H1 (cell line): ENCODE measurements around the gene LDLRAD3. TPM values are rescaled to one million over a fixed set of nuclear protein-coding genes. Genes with fewer than 3 reads are reported as not detected.

ENCODE experiments used
- POLR2AphosphoS5 ChIP-seq: IDR thresholded peaks from 2 replicates; pipeline ENCODE4 v1.6.1; 2011; ENCODE audit warnings: low read depth, low read length
- TAF7 ChIP-seq: optimal IDR thresholded peaks from 2 replicates; pipeline ENCODE3; 2011; ENCODE audit warnings: low read depth, mild to moderate bottlenecking, inconsistent platforms, low read length, moderate library complexity, borderline replicate concordance
- polyA plus RNA-seq, 7 experiments: library from polyadenylated mRNA; depleted of rRNA in 3 of 7; stranded (reverse) in 5 of 7; unstranded in 2 of 7; fragments of >200 nt in 5 of 7; fragments of 200-250 nt in 2 of 7; gene quantifications; 1 replicate in 5 of 7; 2 replicates in 1 of 7; 4 replicates in 1 of 7; pipeline versions ENCODE4 v1.2.1 to v1.2.3, GENCODE V29; 2011 to 2013; ENCODE audit warnings: missing spikeins in 2 of 7, mixed read lengths in 2 of 7
- total RNA-seq: library from RNA; stranded (reverse); fragmentation: NEBNext Ultra II Directional; extraction: Animal tissue kit (Norgen Biotek cat#: 25700); gene quantifications from 2 replicates; pipeline ENCODE4 v1.2.1, GENCODE V29; 2021

Gene LDLRAD3
- total and polyA plus RNA-seq, 2 of the 8 experiments (the other 6 are each of a cell fraction or from before 2014, with no cell fraction given) = 18.6 to 22.8 TPM

DNA sequence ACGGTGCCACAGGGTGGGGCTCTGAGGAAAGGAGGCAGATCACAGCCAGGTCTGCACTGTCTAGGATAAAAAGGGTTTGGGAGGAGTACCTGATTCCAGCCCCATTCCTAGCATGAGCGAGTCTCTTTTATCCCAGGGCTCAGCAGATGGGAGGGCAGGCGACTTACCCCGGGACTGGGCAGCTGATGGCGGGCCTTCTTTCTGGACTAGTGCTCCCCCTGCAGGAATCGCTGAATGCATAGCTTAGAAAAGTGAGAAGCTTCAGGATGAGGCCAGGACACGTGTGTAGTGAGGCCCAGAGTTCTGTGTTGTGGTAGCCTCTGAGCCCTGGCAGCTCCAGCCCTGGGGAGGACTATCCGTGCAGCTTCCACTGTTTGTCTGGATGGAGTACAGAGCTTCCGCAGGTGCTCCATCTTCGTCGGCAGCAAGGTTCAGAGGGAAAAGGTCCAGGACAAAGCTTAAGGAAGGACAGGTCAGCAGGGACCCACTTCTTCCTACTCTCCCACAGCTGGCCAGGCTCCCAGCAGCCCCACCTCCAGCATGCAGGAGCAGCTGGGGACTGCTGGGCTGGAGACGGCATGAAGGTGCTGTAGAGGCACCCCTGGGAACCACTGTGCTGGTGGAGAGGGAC is 315.0 kb downstream of the LDLRAD3 start (continued):
- TF ChIP-seq POLR2AphosphoS5 (no peak), TAF7 (no peak)
- TF ChIP-seq, all 59 proteins: peak for 4
